Ovary (tissue), 3 donors: ENCODE results near the gene ITGB2.

ENCODE experiments used
- POLR2A ChIP-seq: fragments of 450-650 bp; IDR thresholded peaks from one replicate; pipeline ENCODE4 v1.6.1; 2017; ENCODE audit warnings: antibody characterized with exemption, mild to moderate bottlenecking, moderate library complexity
- TF ChIP-seq, protein P1 (sequence below), 3 donors: fragments of 450-650 bp in 2 of 3; fragments of 200-600 bp in 1 of 3; IDR thresholded peaks; one replicate each; pipeline versions ENCODE4 v1.5.1 to v1.8.0; 2016 to 2022; ENCODE audit warnings: antibody characterized with exemption in 3 of 3, mild to moderate bottlenecking in 1 of 3
- donor health status: DM: no; HTN: no; CAD: no.

DNA sequence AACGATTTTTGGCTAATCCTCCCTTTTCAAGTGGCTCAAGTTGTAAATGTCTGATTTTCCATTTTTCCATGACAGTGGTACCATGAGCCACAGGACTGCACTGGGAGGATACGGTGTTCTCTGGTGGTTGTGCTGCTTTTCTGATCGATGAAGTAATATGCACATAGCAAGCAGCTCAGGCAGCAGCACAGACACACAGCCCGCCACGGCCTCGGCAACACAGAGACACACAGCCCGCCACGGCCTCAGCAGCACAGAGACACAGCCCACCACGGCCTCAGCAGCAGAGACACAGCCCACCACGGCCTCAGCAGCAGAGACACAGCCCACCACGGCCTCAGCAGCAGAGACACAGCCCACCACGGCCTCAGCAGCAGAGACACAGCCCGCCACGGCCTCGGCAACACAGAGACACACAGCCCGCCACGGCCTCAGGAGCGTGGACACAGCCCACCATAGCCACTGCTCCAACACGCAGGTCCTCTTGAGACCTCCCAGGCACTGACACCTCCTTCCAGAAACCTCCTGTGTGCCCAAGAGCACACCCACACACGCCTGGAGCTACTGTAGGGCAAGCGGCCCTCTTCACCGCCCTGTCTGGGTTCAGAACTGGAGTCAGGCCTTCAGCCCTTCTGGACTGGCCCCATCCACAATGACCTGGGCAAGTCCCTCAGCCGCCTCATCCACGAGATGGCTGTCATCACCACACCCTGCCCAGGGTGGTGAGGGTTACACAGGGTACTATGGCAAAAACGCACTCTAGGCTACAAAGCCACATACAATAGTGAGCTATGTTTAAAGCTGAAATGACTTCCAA, 57.6 kb downstream of the ITGB2 start:
- TF ChIP-seq, protein P1, sequence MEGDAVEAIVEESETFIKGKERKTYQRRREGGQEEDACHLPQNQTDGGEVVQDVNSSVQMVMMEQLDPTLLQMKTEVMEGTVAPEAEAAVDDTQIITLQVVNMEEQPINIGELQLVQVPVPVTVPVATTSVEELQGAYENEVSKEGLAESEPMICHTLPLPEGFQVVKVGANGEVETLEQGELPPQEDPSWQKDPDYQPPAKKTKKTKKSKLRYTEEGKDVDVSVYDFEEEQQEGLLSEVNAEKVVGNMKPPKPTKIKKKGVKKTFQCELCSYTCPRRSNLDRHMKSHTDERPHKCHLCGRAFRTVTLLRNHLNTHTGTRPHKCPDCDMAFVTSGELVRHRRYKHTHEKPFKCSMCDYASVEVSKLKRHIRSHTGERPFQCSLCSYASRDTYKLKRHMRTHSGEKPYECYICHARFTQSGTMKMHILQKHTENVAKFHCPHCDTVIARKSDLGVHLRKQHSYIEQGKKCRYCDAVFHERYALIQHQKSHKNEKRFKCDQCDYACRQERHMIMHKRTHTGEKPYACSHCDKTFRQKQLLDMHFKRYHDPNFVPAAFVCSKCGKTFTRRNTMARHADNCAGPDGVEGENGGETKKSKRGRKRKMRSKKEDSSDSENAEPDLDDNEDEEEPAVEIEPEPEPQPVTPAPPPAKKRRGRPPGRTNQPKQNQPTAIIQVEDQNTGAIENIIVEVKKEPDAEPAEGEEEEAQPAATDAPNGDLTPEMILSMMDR (IDR thresholded peaks at IDR 0.05), result no peak
- no peak for TF ChIP-seq POLR2A
